Gastrocnemius medialis (tissue), 4 donors: Measurements from ENCODE around the gene CDR2.

Source experiments
- POLR2A ChIP-seq, 2 donors: fragments of 450-650 bp; IDR thresholded peaks; one replicate each; pipeline ENCODE4 v1.6.1; 2017; ENCODE audit warnings: antibody characterized with exemption in 2 of 2, mild to moderate bottlenecking in 2 of 2, moderate library complexity in 2 of 2
- TF ChIP-seq, protein P1 (sequence below), 5 experiments: fragments of 450-650 bp in 3 of 5; fragments of 200-600 bp in 2 of 5; sonication (generic) in 2 of 5; IDR thresholded peaks in 4 of 5; conservative IDR thresholded peaks in 1 of 5; 1 replicate in 4 of 5; 2 replicates in 1 of 5; pipeline ENCODE4 v1.5.1; 2016 to 2019; ENCODE audit warnings: antibody characterized with exemption in 5 of 5, mild to moderate bottlenecking in 3 of 5, moderate library complexity in 3 of 5

DNA sequence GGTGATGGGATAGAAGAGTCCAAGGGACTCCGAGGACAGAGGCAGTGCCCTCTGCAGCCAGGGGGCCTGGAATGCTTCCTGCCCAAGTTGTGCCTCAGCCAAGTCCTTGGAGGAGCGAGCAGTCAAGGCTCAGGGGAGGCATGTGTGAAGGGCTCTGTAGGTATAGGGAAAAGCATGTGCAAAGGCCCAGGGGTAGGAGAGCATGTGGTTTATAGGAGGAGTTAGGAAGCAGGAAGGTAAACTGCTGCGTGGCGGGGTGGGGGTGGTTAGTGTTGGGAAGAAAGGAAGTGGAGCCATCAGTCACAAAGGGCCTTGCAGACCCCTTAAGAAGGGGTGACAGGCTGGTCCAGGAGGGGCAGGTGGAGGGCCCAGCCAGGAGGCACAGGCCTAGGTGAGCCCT is 70.0 kb downstream of the CDR2 start:
- TF ChIP-seq, protein P1, sequence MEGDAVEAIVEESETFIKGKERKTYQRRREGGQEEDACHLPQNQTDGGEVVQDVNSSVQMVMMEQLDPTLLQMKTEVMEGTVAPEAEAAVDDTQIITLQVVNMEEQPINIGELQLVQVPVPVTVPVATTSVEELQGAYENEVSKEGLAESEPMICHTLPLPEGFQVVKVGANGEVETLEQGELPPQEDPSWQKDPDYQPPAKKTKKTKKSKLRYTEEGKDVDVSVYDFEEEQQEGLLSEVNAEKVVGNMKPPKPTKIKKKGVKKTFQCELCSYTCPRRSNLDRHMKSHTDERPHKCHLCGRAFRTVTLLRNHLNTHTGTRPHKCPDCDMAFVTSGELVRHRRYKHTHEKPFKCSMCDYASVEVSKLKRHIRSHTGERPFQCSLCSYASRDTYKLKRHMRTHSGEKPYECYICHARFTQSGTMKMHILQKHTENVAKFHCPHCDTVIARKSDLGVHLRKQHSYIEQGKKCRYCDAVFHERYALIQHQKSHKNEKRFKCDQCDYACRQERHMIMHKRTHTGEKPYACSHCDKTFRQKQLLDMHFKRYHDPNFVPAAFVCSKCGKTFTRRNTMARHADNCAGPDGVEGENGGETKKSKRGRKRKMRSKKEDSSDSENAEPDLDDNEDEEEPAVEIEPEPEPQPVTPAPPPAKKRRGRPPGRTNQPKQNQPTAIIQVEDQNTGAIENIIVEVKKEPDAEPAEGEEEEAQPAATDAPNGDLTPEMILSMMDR (IDR thresholded peaks at IDR 0.05 in 4 of 5, conservative IDR thresholded peaks at IDR 0.05 in 1 of 5): no peak
- no peak for TF ChIP-seq POLR2A (IDR thresholded peaks at IDR 0.05)
